SK-N-SH treated with all-trans-retinoic acid at 6 μM for 48 hours (cell line): ENCODE results near the gene TLL2.

ENCODE experiments used
- ATAC-seq: fragments of 200-7000 bp; cut with Tn5 transposase; 3 replicates; pipeline ENCODE4 v1.9.1; 2020; ENCODE audit warnings: mild to moderate bottlenecking, moderate library complexity
- ARNTL ChIP-seq: fragments of 450-650 bp; formaldehyde crosslinking; IDR thresholded peaks from 2 replicates; pipeline ENCODE4 v1.5.0; 2020; ENCODE audit warnings: low read depth, mild to moderate bottlenecking, moderate library complexity, borderline replicate concordance
- BACH2 ChIP-seq: fragments of 250-450 bp; sonication (Bioruptor Pico); IDR thresholded peaks from 2 replicates; pipeline ENCODE4 v1.9.0; 2021; ENCODE audit warnings: mild to moderate bottlenecking, borderline replicate concordance
- CREB5 ChIP-seq: fragments of 250-450 bp; sonication (Bioruptor Pico); IDR thresholded peaks from 2 replicates; pipeline ENCODE4 v1.5.1; 2020; ENCODE audit warnings: low read depth, mild to moderate bottlenecking, moderate library complexity
- CSDC2 ChIP-seq: fragments of 250-450 bp; sonication (Bioruptor Pico); IDR thresholded peaks from 2 replicates; pipeline ENCODE4 v1.5.0; 2020; ENCODE audit warnings: mild to moderate bottlenecking, moderate library complexity
- ESRRG ChIP-seq: fragments of 250-450 bp; sonication (Bioruptor Pico); IDR thresholded peaks from 2 replicates; pipeline ENCODE4 v1.6.1; 2021; ENCODE audit warnings: mild to moderate bottlenecking
- GLIS3 ChIP-seq: fragments of 250-450 bp; sonication (Bioruptor Pico); IDR thresholded peaks from 2 replicates; pipeline ENCODE4 v1.5.0; 2020; ENCODE audit warnings: mild to moderate bottlenecking, moderate library complexity
- ISL1 ChIP-seq: fragments of 250-450 bp; sonication (Bioruptor Pico); IDR thresholded peaks from 2 replicates; pipeline ENCODE4 v2.1.2; 2022; ENCODE audit warnings: mild to moderate bottlenecking, moderate library complexity
- OSR1 ChIP-seq: fragments of 250-450 bp; sonication (Bioruptor Pico); IDR thresholded peaks from 2 replicates; pipeline ENCODE4 v1.8.0; 2022; ENCODE audit warnings: moderate library complexity, mild to moderate bottlenecking, inconsistent platforms
- PATZ1 ChIP-seq: fragments of 250-450 bp; sonication (Bioruptor Pico); IDR thresholded peaks from 2 replicates; pipeline ENCODE4 v1.8.0; 2020; ENCODE audit warnings: mild to moderate bottlenecking, moderate library complexity, borderline replicate concordance
- POU6F1 ChIP-seq: fragments of 250-450 bp; sonication (Bioruptor Pico); IDR thresholded peaks from 2 replicates; pipeline ENCODE4 v1.8.0; 2021; ENCODE audit warnings: low read depth, mild to moderate bottlenecking, moderate library complexity, borderline replicate concordance
- PPARA ChIP-seq: fragments of 250-450 bp; sonication (Bioruptor Pico); IDR thresholded peaks from 2 replicates; pipeline ENCODE4 v1.5.0; 2020; ENCODE audit warnings: mild to moderate bottlenecking, borderline replicate concordance
- RARB ChIP-seq: fragments of 250-450 bp; sonication (Bioruptor Pico); IDR thresholded peaks from 2 replicates; pipeline ENCODE4 v1.8.0; 2021; ENCODE audit warnings: mild to moderate bottlenecking, moderate library complexity
- SNAI2 ChIP-seq: fragments of 250-450 bp; sonication (Bioruptor Pico); IDR thresholded peaks from 2 replicates; pipeline ENCODE4 v1.5.0; 2020; ENCODE audit warnings: mild to moderate bottlenecking, moderate library complexity
- TCF4 ChIP-seq: fragments of 250-450 bp; sonication (Bioruptor Pico); IDR thresholded peaks from 2 replicates; pipeline ENCODE4 v1.8.0; 2021; ENCODE audit warnings: mild to moderate bottlenecking, moderate library complexity, borderline replicate concordance
- TOX ChIP-seq: fragments of 250-450 bp; sonication (Bioruptor Pico); IDR thresholded peaks from 2 replicates; pipeline ENCODE4 v1.8.0; 2021; ENCODE audit warnings: mild to moderate bottlenecking, moderate library complexity, borderline replicate concordance
- TSHZ2 ChIP-seq: fragments of 250-450 bp; sonication (Bioruptor Pico); IDR thresholded peaks from 2 replicates; pipeline ENCODE4 v1.5.0; 2020; ENCODE audit warnings: mild to moderate bottlenecking, moderate library complexity
- ZC3H10 ChIP-seq: fragments of 250-450 bp; sonication (Bioruptor Pico); IDR thresholded peaks from 2 replicates; pipeline ENCODE4 v1.5.1; 2021; ENCODE audit warnings: mild to moderate bottlenecking, moderate library complexity
- ZFP3 ChIP-seq: fragments of 250-450 bp; sonication (Bioruptor Pico); IDR thresholded peaks from 2 replicates; pipeline ENCODE4 v1.5.0; 2020; ENCODE audit warnings: mild to moderate bottlenecking, moderate library complexity
- ZFP30 ChIP-seq: fragments of 450-650 bp; formaldehyde crosslinking; IDR thresholded peaks from 2 replicates; pipeline ENCODE4 v1.5.0; 2022; ENCODE audit warnings: mild to moderate bottlenecking, moderate library complexity
- ZNF70 ChIP-seq: fragments of 450-650 bp; formaldehyde crosslinking; IDR thresholded peaks from 2 replicates; pipeline ENCODE4 v1.5.0; 2020; ENCODE audit warnings: mild to moderate bottlenecking, moderate library complexity
- ZNF8 ChIP-seq: fragments of 450-650 bp; formaldehyde crosslinking; IDR thresholded peaks from 2 replicates; pipeline ENCODE4 v1.5.0; 2020; ENCODE audit warnings: mild to moderate bottlenecking, moderate library complexity

Gene TLL2

GRCh38 chr10:96352027-96352426, 161.7 kb downstream of the TLL2 start (continued):
- no peak for TF ChIP-seq GLIS3

GRCh38 chr10:96346295-96346694, 167.4 kb downstream of the TLL2 start:
- no peak for ATAC-seq
- TF ChIP-seq ISL1 (CRISPR knock-in tag) = no peak
- no peak for TF ChIP-seq GLIS3
- TF ChIP-seq CSDC2 (CRISPR knock-in tag) = no peak
- TF ChIP-seq ZNF70 (CRISPR knock-in tag) = no peak
- TF ChIP-seq SNAI2 = no peak
- TF ChIP-seq OSR1 (CRISPR knock-in tag) = no peak
- TF ChIP-seq PATZ1 = no peak
- no peak for TF ChIP-seq POU6F1
- no peak for TF ChIP-seq RARB (CRISPR knock-in tag)
- TF ChIP-seq TOX (CRISPR knock-in tag) = no peak
- no peak for TF ChIP-seq TCF4
- no peak for TF ChIP-seq ARNTL (CRISPR knock-in tag)
- no peak for TF ChIP-seq CREB5
- no peak for TF ChIP-seq PPARA (CRISPR knock-in tag)
- no peak for TF ChIP-seq ESRRG (CRISPR knock-in tag)
- no peak for TF ChIP-seq ZC3H10
- no peak for TF ChIP-seq ZFP30 (CRISPR knock-in tag)
- no peak for TF ChIP-seq ZFP3
- TF ChIP-seq BACH2 (CRISPR knock-in tag) = no peak
- TF ChIP-seq, all 23 proteins: peak for 0

GRCh38 chr10:96345222-96345621, 168.5 kb downstream of the TLL2 start:
- no peak for ATAC-seq

GRCh38 chr10:96344178-96344577, 169.5 kb downstream of the TLL2 start:
- ATAC-seq = no peak
- no peak for TF ChIP-seq GLIS3
- no peak for TF ChIP-seq ZC3H10
- TF ChIP-seq CSDC2 (CRISPR knock-in tag) = no peak
- no peak for TF ChIP-seq CREB5
- no peak for TF ChIP-seq ZFP30 (CRISPR knock-in tag)
- TF ChIP-seq TSHZ2 (CRISPR knock-in tag) = no peak
- TF ChIP-seq TCF4 = no peak
- TF ChIP-seq PPARA (CRISPR knock-in tag) = no peak
- no peak for TF ChIP-seq RARB (CRISPR knock-in tag)
- TF ChIP-seq ZNF8 (CRISPR knock-in tag) = no peak
- no peak for TF ChIP-seq ISL1 (CRISPR knock-in tag)
- no peak for TF ChIP-seq SNAI2
- no peak for TF ChIP-seq ZNF70 (CRISPR knock-in tag)

More at GRCh38 chr10:96345222-96345621, 168.5 kb downstream of the TLL2 start:
- TF ChIP-seq ZFP3 = no peak
- no peak for TF ChIP-seq ISL1 (CRISPR knock-in tag)
- no peak for TF ChIP-seq ESRRG (CRISPR knock-in tag)
- TF ChIP-seq BACH2 (CRISPR knock-in tag) = no peak
